OCI-LY3 (cell line): ENCODE results near the gene HOXD13.

Source experiments
- H2AFZ ChIP-seq: fragments of 200-600, 300-600 bp; shearing (Covaris generic); 2 replicates; pipeline ENCODE4 v1.6.0; 2014; ENCODE audit warnings: antibody characterized with exemption, low read depth, low read length
- H3K27ac ChIP-seq: fragments of 200-600, 300-600 bp; sonication (generic); 2 replicates; pipeline ENCODE4 v1.5.1; 2014; ENCODE audit warnings: mild to moderate bottlenecking, low read length, moderate library complexity, mixed read lengths
- H3K27me3 ChIP-seq: fragments of 200-600, 300-600 bp; sonication (generic); 2 replicates; pipeline ENCODE4 v1.6.1; 2014; ENCODE audit warnings: low read depth, low read length, mixed read lengths
- H3K36me3 ChIP-seq: fragments of 200-600, 300-600 bp; sonication (generic); replicated peaks from 2 replicates; pipeline ENCODE3; 2014; ENCODE audit warnings: low read depth, low read length, mixed read lengths
- H3K4me1 ChIP-seq: fragments of 300-600, 200-600 bp; sonication (generic); 2 replicates; pipeline ENCODE4 v1.6.1; 2014; ENCODE audit warnings: low read length, mixed read lengths
- H3K4me2 ChIP-seq: fragments of 200-600, 300-600 bp; sonication (generic); 2 replicates; pipeline ENCODE4 v1.6.1; 2014; ENCODE audit warnings: low read length, mixed read lengths
- H3K4me3 ChIP-seq: fragments of 300-600, 200-600 bp; sonication (generic); 2 replicates; pipeline ENCODE4 v1.5.1; 2014; ENCODE audit warnings: antibody characterized with exemption, mild to moderate bottlenecking, low read length, moderate library complexity
- H3K79me2 ChIP-seq: fragments of 300-600, 200-600 bp; shearing (Covaris generic); 2 replicates; pipeline ENCODE4 v1.6.1; 2014; ENCODE audit warnings: mild to moderate bottlenecking, low read length, mixed read lengths
- H3K9ac ChIP-seq: fragments of 300-600, 200-600 bp; shearing (Covaris generic); 2 replicates; pipeline ENCODE4 v1.6.0; 2014; ENCODE audit warnings: mild to moderate bottlenecking, low read length, moderate library complexity
- H3K9me3 ChIP-seq: fragments of 200-600, 300-600 bp; shearing (Covaris generic); 2 replicates; pipeline ENCODE4 v1.6.1; 2014; ENCODE audit warnings: low read length, mixed read lengths; ENCODE audit not compliant: insufficient read depth
- H4K20me1 ChIP-seq: fragments of 200-600, 300-600 bp; sonication (generic); 2 replicates; pipeline ENCODE4 v1.6.1; 2016; ENCODE audit warnings: low read length, mixed read lengths; ENCODE audit not compliant: insufficient read depth
- CTCF ChIP-seq: fragments of 200-600, 300-600 bp; sonication (generic); IDR thresholded peaks from 2 replicates; pipeline ENCODE4 v1.5.1; 2014; ENCODE audit warnings: antibody characterized with exemption, low read length, low read depth
- EZH2phosphoT487 ChIP-seq: fragments of 200-600 bp; shearing (Covaris generic); IDR thresholded peaks from 2 replicates; pipeline ENCODE4 v1.6.1; 2018; ENCODE audit warnings: antibody characterized with exemption, mixed run types, low read depth

Gene HOXD13

GRCh38 chr2:176075481-176075880, 17.0 kb upstream of the HOXD13 start:
- H3K27me3 ChIP-seq, result no peaks in the 10 kb centered on the region
- no peaks in the 10 kb centered on the region for H3K9me3 ChIP-seq
- H3K27ac ChIP-seq, result no peak overlapping the region
- H3K9ac ChIP-seq, result peak overlapping the region; percentile 50
- H4K20me1 ChIP-seq, result no peaks in the 10 kb centered on the region
- H3K4me3 ChIP-seq, result peak overlapping the region; percentile 85
- peak overlapping the region; percentile 78 for H2AFZ ChIP-seq
- H3K4me2 ChIP-seq, result peak overlapping the region; percentile 56
- H3K79me2 ChIP-seq, result no peaks in the 10 kb centered on the region
- TF ChIP-seq EZH2phosphoT487 (no peak), CTCF (no peak)
- H3K4me1 ChIP-seq, result no peaks in the 10 kb centered on the region
- H3K36me3 ChIP-seq, result no peaks in the 10 kb centered on the region

GRCh38 chr2:176076063-176076462, 16.5 kb upstream of the HOXD13 start:
- H3K4me3 ChIP-seq, result peak overlapping the region; percentile 85
- H3K9me3 ChIP-seq, result no peaks in the 10 kb centered on the region
- no peaks in the 10 kb centered on the region for H4K20me1 ChIP-seq
- H3K27ac ChIP-seq, result no peak overlapping the region
- TF ChIP-seq EZH2phosphoT487 (no peak), CTCF (no peak)
- H3K4me1 ChIP-seq, result no peaks in the 10 kb centered on the region
- H2AFZ ChIP-seq, result peak overlapping the region; percentile 78
- peak overlapping the region; percentile 56 for H3K4me2 ChIP-seq
- H3K27me3 ChIP-seq, result no peaks in the 10 kb centered on the region
- 0 out of 2 replicates have a peak overlapping the region, but pooled peaks have one; percentile 50 for H3K9ac ChIP-seq
- no peaks in the 10 kb centered on the region for H3K79me2 ChIP-seq
- no peaks in the 10 kb centered on the region for H3K36me3 ChIP-seq

- Histone ChIP-seq H4K20me1 (no peaks in the 10 kb centered on the region), H3K27me3 (no peaks in the 10 kb centered on the region), H3K27ac (no peak overlapping the region), H2AFZ (no peak overlapping the region), H3K9ac (no peak overlapping the region), H3K79me2 (no peaks in the 10 kb centered on the region), H3K4me1 (no peaks in the 10 kb centered on the region), H3K36me3 (no peaks in the 10 kb centered on the region), H3K4me2 (no peak overlapping the region), H3K4me3 (no peak overlapping the region), H3K9me3 (no peaks in the 10 kb centered on the region)
- TF ChIP-seq EZH2phosphoT487, result no peak
- TF ChIP-seq CTCF, result no peak
These were observed 15.7 kb upstream of the HOXD13 start for GRCh38 chr2:176076796-176077195.

- Histone ChIP-seq H4K20me1 (no peaks in the 10 kb centered on the region), H3K27ac (no peak overlapping the region), H3K36me3 (no peaks in the 10 kb centered on the region), H3K27me3 (no peaks in the 10 kb centered on the region), H3K9ac (no peak overlapping the region), H3K4me3 (no peak overlapping the region), H3K4me2 (no peak overlapping the region), H3K4me1 (no peaks in the 10 kb centered on the region), H3K9me3 (no peaks in the 10 kb centered on the region), H2AFZ (no peak overlapping the region), H3K79me2 (no peaks in the 10 kb centered on the region)
- TF ChIP-seq EZH2phosphoT487, result no peak
These were observed 13.8 kb upstream of the HOXD13 start for GRCh38 chr2:176078541-176079284.
